Measurements from ENCODE around the gene GPR142.

Gene GPR142

GRCh38 chr17:74415608-74416396, 48.5 kb downstream of the GPR142 start:
- H3K4me3 ChIP-seq (ENCODE audit: low read depth, low read length): no peak overlapping the region
- TF ChIP-seq, protein P1, sequence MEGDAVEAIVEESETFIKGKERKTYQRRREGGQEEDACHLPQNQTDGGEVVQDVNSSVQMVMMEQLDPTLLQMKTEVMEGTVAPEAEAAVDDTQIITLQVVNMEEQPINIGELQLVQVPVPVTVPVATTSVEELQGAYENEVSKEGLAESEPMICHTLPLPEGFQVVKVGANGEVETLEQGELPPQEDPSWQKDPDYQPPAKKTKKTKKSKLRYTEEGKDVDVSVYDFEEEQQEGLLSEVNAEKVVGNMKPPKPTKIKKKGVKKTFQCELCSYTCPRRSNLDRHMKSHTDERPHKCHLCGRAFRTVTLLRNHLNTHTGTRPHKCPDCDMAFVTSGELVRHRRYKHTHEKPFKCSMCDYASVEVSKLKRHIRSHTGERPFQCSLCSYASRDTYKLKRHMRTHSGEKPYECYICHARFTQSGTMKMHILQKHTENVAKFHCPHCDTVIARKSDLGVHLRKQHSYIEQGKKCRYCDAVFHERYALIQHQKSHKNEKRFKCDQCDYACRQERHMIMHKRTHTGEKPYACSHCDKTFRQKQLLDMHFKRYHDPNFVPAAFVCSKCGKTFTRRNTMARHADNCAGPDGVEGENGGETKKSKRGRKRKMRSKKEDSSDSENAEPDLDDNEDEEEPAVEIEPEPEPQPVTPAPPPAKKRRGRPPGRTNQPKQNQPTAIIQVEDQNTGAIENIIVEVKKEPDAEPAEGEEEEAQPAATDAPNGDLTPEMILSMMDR (IDR thresholded peaks at IDR 0.05; ENCODE audit: low read depth, low read length): no peak
- H3K36me3 ChIP-seq: no peaks in the 10 kb centered on the region
- no peak for DNase-seq
- no peak overlapping the region for H3K27ac ChIP-seq
- H3K9me3 ChIP-seq (ENCODE audit: severe bottlenecking): no peaks in the 10 kb centered on the region
- H3K27me3 ChIP-seq (ENCODE audit: insufficient read depth, low read depth, severe bottlenecking): no peaks in the 10 kb centered on the region

GRCh38 chr17:74417178-74418045, 50.1 kb downstream of the GPR142 start:
- Histone ChIP-seq H3K27me3 (ENCODE audit: insufficient read depth, low read depth, severe bottlenecking) (no peaks in the 10 kb centered on the region), H3K36me3 (no peaks in the 10 kb centered on the region), H3K27ac (peak overlapping the region; percentile 5; the same call in 1 of the 2 replicates), H3K4me3 (ENCODE audit: low read depth, low read length) (no peak overlapping the region), H3K9me3 (ENCODE audit: severe bottlenecking) (no peaks in the 10 kb centered on the region)
- DNase-seq: peak; percentile 74
- TF ChIP-seq, protein P1 (IDR thresholded peaks at IDR 0.05; ENCODE audit: low read depth, low read length): no peak

DNA sequence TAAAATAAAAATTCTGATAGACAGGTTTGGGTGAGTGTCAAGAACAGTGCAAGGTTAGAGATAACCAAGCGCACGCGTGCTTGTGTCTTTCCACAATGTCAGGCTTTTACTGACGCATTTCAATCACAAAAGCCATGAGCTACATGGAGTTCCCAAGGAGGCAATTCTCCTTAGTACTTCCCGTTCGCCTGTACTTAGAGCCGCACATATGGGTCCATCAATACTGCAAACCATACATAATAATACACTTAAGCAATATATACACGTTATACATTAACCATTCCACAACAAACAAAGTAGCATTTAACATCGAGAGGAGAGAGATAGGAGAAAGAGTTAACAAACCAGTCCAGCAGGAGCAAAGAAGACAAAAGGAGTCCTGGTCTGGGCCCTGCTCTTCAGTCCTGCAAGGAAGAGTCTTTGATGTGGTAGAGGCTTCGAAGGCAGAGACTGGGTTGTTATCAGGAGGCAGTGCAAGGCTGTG, 52.7 kb downstream of the GPR142 start:
- no peaks in the 10 kb centered on the region for H3K36me3 ChIP-seq
- H3K27me3 ChIP-seq (ENCODE audit: insufficient read depth, low read depth, severe bottlenecking): no peaks in the 10 kb centered on the region
- H3K9me3 ChIP-seq (ENCODE audit: severe bottlenecking): no peaks in the 10 kb centered on the region
- TF ChIP-seq, protein P1 (IDR thresholded peaks at IDR 0.05; ENCODE audit: low read depth, low read length): no peak
- no peak overlapping the region for H3K27ac ChIP-seq
- H3K4me3 ChIP-seq (ENCODE audit: low read depth, low read length): no peak overlapping the region
- no peak for DNase-seq
